ENCODE data around the gene RAD51.

DNA sequence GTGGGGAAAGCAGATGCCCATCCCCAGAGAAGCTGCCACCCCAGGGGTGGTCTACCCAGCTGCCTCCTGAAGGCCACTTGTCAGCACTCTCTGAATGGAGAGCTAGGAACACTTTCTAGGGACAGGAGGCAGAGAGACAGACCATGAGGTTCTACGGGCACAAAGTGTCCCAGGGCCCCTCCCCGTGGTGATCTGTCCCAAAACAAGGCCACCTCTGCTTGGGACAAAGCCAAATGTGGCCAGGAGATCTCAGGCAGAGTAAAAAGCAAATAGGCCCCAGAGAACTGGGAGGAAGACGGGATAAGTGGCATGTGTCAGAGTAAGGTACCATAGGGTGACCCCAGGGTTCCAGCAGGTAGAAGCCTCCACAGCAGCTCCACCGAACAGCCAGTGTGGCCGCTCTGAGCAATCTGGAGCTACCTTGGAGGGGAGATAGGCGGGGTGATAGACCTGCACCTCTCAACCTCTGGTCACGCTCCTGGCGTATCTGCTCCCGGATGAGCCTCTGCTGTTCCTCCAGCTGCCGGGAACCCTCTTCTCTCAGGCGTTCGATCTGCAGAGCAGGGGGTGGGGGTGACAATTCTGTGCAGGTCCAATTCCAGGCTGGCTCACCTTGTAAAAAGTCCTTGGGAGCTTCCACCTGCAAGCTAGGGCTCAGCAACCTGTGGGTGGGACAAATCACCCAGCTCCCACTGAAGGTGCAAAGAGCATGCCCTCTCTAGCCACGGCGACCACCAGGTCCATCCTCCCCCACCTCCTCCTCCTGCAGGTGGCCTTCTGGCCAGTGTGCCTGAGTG is 81.0 kb downstream of the RAD51 start:
- TF ChIP-seq, protein P1, sequence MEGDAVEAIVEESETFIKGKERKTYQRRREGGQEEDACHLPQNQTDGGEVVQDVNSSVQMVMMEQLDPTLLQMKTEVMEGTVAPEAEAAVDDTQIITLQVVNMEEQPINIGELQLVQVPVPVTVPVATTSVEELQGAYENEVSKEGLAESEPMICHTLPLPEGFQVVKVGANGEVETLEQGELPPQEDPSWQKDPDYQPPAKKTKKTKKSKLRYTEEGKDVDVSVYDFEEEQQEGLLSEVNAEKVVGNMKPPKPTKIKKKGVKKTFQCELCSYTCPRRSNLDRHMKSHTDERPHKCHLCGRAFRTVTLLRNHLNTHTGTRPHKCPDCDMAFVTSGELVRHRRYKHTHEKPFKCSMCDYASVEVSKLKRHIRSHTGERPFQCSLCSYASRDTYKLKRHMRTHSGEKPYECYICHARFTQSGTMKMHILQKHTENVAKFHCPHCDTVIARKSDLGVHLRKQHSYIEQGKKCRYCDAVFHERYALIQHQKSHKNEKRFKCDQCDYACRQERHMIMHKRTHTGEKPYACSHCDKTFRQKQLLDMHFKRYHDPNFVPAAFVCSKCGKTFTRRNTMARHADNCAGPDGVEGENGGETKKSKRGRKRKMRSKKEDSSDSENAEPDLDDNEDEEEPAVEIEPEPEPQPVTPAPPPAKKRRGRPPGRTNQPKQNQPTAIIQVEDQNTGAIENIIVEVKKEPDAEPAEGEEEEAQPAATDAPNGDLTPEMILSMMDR (IDR thresholded peaks at IDR 0.05; ENCODE audit: extremely low read depth in 1 of 2, insufficient read depth in 1 of 2, low read depth in 1 of 2, low read length in 2 of 2), result no peak
- no peak for TF ChIP-seq POLR2AphosphoS5 (IDR thresholded peaks at IDR 0.05; ENCODE audit: insufficient read depth, low read depth, low read length)
- no peak for TF ChIP-seq POLR2A (IDR thresholded peaks at IDR 0.05; ENCODE audit: low read depth, low read length)
- TF ChIP-seq, protein P2, sequence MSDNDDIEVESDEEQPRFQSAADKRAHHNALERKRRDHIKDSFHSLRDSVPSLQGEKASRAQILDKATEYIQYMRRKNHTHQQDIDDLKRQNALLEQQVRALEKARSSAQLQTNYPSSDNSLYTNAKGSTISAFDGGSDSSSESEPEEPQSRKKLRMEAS (IDR thresholded peaks at IDR 0.05; ENCODE audit: insufficient read depth, insufficient read length), result no peak
- TF ChIP-seq GATA2 (IDR thresholded peaks at IDR 0.05; ENCODE audit: insufficient read depth, insufficient read length, low read depth, low read length), result no peak
- no peak for TF ChIP-seq JUN (IDR thresholded peaks at IDR 0.05; ENCODE audit: borderline replicate concordance, insufficient read depth, insufficient read length, low read depth)
- TF ChIP-seq EZH2 (IDR thresholded peaks at IDR 0.05; ENCODE audit: borderline replicate concordance, low read depth, low read length, severe bottlenecking), result no peak
- no peak for TF ChIP-seq FOS (IDR thresholded peaks at IDR 0.05; ENCODE audit: borderline replicate concordance, insufficient read depth, low read length)
